Subcutaneous abdominal adipose tissue (tissue), 5 donors: Measurements from ENCODE around the gene FABP2.
A peak's percentile ranks its signal among the peaks of the same experiment; 100 is the strongest.
"Not testable (repeated sequence)": the region's sequence is repeated elsewhere in the genome, so short reads cannot be mapped to it uniquely, and the experiment has no call there.

Experiments used
- H3K27ac ChIP-seq: one replicate; pipeline ENCODE4 v1.7.0; 2013; ENCODE audit warnings: low read depth, mild to moderate bottlenecking, inconsistent platforms, low read length, moderate library complexity
- H3K27me3 ChIP-seq, 5 donors: one replicate each; pipeline ENCODE4 v1.7.0; 2013; ENCODE audit warnings: low read length in 5 of 5, inconsistent platforms in 1 of 5; ENCODE audit not compliant: control insufficient read depth in 5 of 5, insufficient read depth in 4 of 5
- H3K36me3 ChIP-seq, 5 donors: one replicate each; pipeline ENCODE4 v1.7.0; 2013; ENCODE audit warnings: low read length in 5 of 5; ENCODE audit not compliant: control insufficient read depth in 5 of 5, insufficient read depth in 5 of 5
- H3K4me1 ChIP-seq, 5 donors: one replicate each; pipeline ENCODE4 v1.7.0; 2013; ENCODE audit warnings: low read length in 5 of 5, mild to moderate bottlenecking in 3 of 5, moderate library complexity in 1 of 5; ENCODE audit not compliant: control insufficient read depth in 5 of 5, insufficient read depth in 5 of 5
- H3K4me3 ChIP-seq, 5 donors: one replicate each; pipeline ENCODE4 v1.7.0; 2013; ENCODE audit warnings: low read length in 5 of 5, low read depth in 1 of 5
- H3K9ac ChIP-seq, 5 donors: one replicate each; pipeline ENCODE4 v1.7.0; 2013; ENCODE audit warnings: low read length in 5 of 5, mild to moderate bottlenecking in 4 of 5, moderate library complexity in 3 of 5
- H3K9me3 ChIP-seq, 5 donors: one replicate each; pipeline ENCODE4 v1.7.0; 2013; ENCODE audit warnings: low read length in 5 of 5; ENCODE audit not compliant: control insufficient read depth in 5 of 5
- donor health status: healthy.
- donor health status: healthy.
- donor health status: healthy.
- donor health status: healthy.
- donor health status: healthy.

Gene FABP2

GRCh38 chr4:119299260-119299671 lies 22.7 kb downstream of the FABP2 start:
- Histone ChIP-seq H3K4me1 (peaks cover 4 to 29% (median 28%) of the 10 kb centered on the region in 5 donors), H3K9ac (peak overlapping the region; percentile 70 to 93 (median 90))

GRCh38 chr4:119297795-119298194 lies 24.1 kb downstream of the FABP2 start:
- Histone ChIP-seq H3K9ac (no peak overlapping the region), H3K27me3 (no peaks in the 10 kb centered on the region), H3K4me3 (no peak overlapping the region), H3K36me3 (peaks cover 9 to 25% (median 13%) of the 10 kb centered on the region in 5 donors), H3K4me1 (peaks cover 4 to 29% (median 28%) of the 10 kb centered on the region in 5 donors), H3K9me3 (no peaks in the 10 kb centered on the region), H3K27ac (peak overlapping the region; percentile 93)

More at GRCh38 chr4:119299260-119299671, 22.7 kb downstream of the FABP2 start:
- H3K27me3 ChIP-seq = no peaks in the 10 kb centered on the region
- peak overlapping the region; percentile 93 for H3K27ac ChIP-seq
- H3K9me3 ChIP-seq = no peaks in the 10 kb centered on the region
- peak overlapping the region; percentile 78 to 100 (median 99) for H3K4me3 ChIP-seq
- H3K36me3 ChIP-seq = peaks cover 5 to 20% (median 11%) of the 10 kb centered on the region in 5 donors

- H3K4me1 ChIP-seq = peaks cover 4 to 29% (median 28%) of the 10 kb centered on the region in 5 donors
- no peak overlapping the region for H3K27ac ChIP-seq
- H3K36me3 ChIP-seq = peaks cover 16 to 34% (median 20%) of the 10 kb centered on the region in 5 donors
Measured at GRCh38 chr4:119296356-119296755, 25.6 kb downstream of the FABP2 start.

GRCh38 chr4:119290598-119290997 lies 31.3 kb downstream of the FABP2 start:
- peaks cover 12 to 36% (median 14%) of the 10 kb centered on the region in 5 donors for H3K36me3 ChIP-seq
- no peaks in the 10 kb centered on the region for H3K27me3 ChIP-seq
- no peak overlapping the region for H3K27ac ChIP-seq

More at GRCh38 chr4:119296356-119296755, 25.6 kb downstream of the FABP2 start:
- no peak overlapping the region for H3K9ac ChIP-seq
- H3K9me3 ChIP-seq = no peaks in the 10 kb centered on the region
- no peak overlapping the region for H3K4me3 ChIP-seq
- H3K27me3 ChIP-seq = no peaks in the 10 kb centered on the region

GRCh38 chr4:119289313-119289712 lies 32.6 kb downstream of the FABP2 start:
- H3K27me3 ChIP-seq = no peaks in the 10 kb centered on the region
- H3K9me3 ChIP-seq = no peaks in the 10 kb centered on the region
- peaks cover 0 to 11% (median 7%) of the 10 kb centered on the region in 5 donors for H3K4me1 ChIP-seq
- H3K27ac ChIP-seq = no peak overlapping the region
- no peak overlapping the region for H3K4me3 ChIP-seq
- H3K9ac ChIP-seq = no peak overlapping the region
- H3K36me3 ChIP-seq = peaks cover 12 to 33% (median 14%) of the 10 kb centered on the region in 5 donors

More at GRCh38 chr4:119290598-119290997, 31.3 kb downstream of the FABP2 start:
- peaks cover 0 to 2% (median 0%) of the 10 kb centered on the region in 5 donors for H3K4me1 ChIP-seq
- H3K9ac ChIP-seq = no peak overlapping the region
- no peaks in the 10 kb centered on the region for H3K9me3 ChIP-seq
- H3K4me3 ChIP-seq = no peak overlapping the region

GRCh38 chr4:119286377-119287002 lies 35.4 kb downstream of the FABP2 start:
- no peak overlapping the region for H3K4me3 ChIP-seq
- H3K9me3 ChIP-seq = no peaks in the 10 kb centered on the region
- no peaks in the 10 kb centered on the region for H3K27me3 ChIP-seq
- peaks cover 3 to 21% (median 9%) of the 10 kb centered on the region in 5 donors for H3K36me3 ChIP-seq
- no peak overlapping the region for H3K9ac ChIP-seq
- peaks cover 0 to 16% (median 10%) of the 10 kb centered on the region in 5 donors for H3K4me1 ChIP-seq
- no peak overlapping the region for H3K27ac ChIP-seq

- H3K4me3 ChIP-seq = peak overlapping the region in 2 of 5 donors; percentile 12 to 14
- peaks cover 0 to 17% (median 10%) of the 10 kb centered on the region in 5 donors for H3K4me1 ChIP-seq
- no peak overlapping the region for H3K27ac ChIP-seq
- H3K27me3 ChIP-seq = no peaks in the 10 kb centered on the region
- no peaks in the 10 kb centered on the region for H3K9me3 ChIP-seq
- peak overlapping the region in 2 of 5 donors; percentile 1 to 17 for H3K9ac ChIP-seq
- H3K36me3 ChIP-seq = peaks cover 0 to 16% (median 5%) of the 10 kb centered on the region in 5 donors
Measured at GRCh38 chr4:119284876-119285780, 36.8 kb downstream of the FABP2 start.

GRCh38 chr4:119281393-119281792 lies 40.5 kb downstream of the FABP2 start:
- Histone ChIP-seq H3K27me3 (no peaks in the 10 kb centered on the region), H3K4me3 (no peak overlapping the region), H3K27ac (no peak overlapping the region), H3K36me3 (peaks cover 0 to 5% (median 2%) of the 10 kb centered on the region in 5 donors), H3K4me1 (peaks cover 0 to 17% (median 10%) of the 10 kb centered on the region in 5 donors), H3K9me3 (no peaks in the 10 kb centered on the region), H3K9ac (no peak overlapping the region)

GRCh38 chr4:119279945-119280344 lies 42.0 kb downstream of the FABP2 start:
- peaks cover 0 to 12% (median 4%) of the 10 kb centered on the region in 5 donors for H3K4me1 ChIP-seq
- not testable (repeated sequence) for H3K4me3 ChIP-seq, H3K27me3 ChIP-seq, H3K27ac ChIP-seq, H3K9ac ChIP-seq, H3K36me3 ChIP-seq, H3K9me3 ChIP-seq

- not testable (repeated sequence) for H3K4me3 ChIP-seq, H3K4me1 ChIP-seq, H3K9me3 ChIP-seq
Measured at GRCh38 chr4:119279541-119279940, 42.4 kb downstream of the FABP2 start.

More at GRCh38 chr4:119279541-119279940, 42.4 kb downstream of the FABP2 start:
- not testable (repeated sequence) for H3K27ac ChIP-seq, H3K9ac ChIP-seq, H3K27me3 ChIP-seq, H3K36me3 ChIP-seq
